Measurements from ENCODE around the gene BIRC5.

GRCh38 chr17:78174870-78175642 lies 39.0 kb upstream of the BIRC5 start:
- TF ChIP-seq EZH2 (IDR thresholded peaks at IDR 0.05) (no peak), POLR2AphosphoS5 (IDR thresholded peaks at IDR 0.05; ENCODE audit: borderline replicate concordance, low read depth, low read length) (no peak), FOXP2 (optimal IDR thresholded peaks at IDR 0.05; ENCODE audit: control extremely low read depth, extremely low read length, insufficient read depth) (no peak)

All from SK-N-MC (cell line).